OCI-LY1 (cell line): ENCODE measurements around the gene FOXM1.

Experiments
- H2AFZ ChIP-seq: fragments of 200-600 bp; sonication (generic), shearing (Covaris generic); 2 replicates; pipeline ENCODE4 v1.6.0; 2014; ENCODE audit warnings: antibody characterized with exemption, mild to moderate bottlenecking, low read length
- H3F3A ChIP-seq: fragments of 200-600 bp; sonication (generic), shearing (Covaris generic); 2 replicates; pipeline ENCODE4 v1.6.0; 2014; ENCODE audit warnings: mild to moderate bottlenecking, antibody characterized with exemption, low read length, moderate library complexity; ENCODE audit not compliant: insufficient read depth
- H3K27ac ChIP-seq: fragments of 200-600 bp; sonication (generic); 2 replicates; pipeline ENCODE4 v1.5.1; 2014; ENCODE audit warnings: low read length, mixed run types, mild to moderate bottlenecking, low read depth; ENCODE audit not compliant: poor library complexity, severe bottlenecking
- H3K27me3 ChIP-seq: fragments of 200-600 bp; sonication (generic); 2 replicates; pipeline ENCODE4 v1.6.0; 2014; ENCODE audit warnings: antibody characterized with exemption, mild to moderate bottlenecking, low read length, moderate library complexity; ENCODE audit not compliant: insufficient read depth
- H3K36me3 ChIP-seq: fragments of 200-600 bp; sonication (generic); 2 replicates; pipeline ENCODE4 v1.6.1; 2014; ENCODE audit warnings: mild to moderate bottlenecking, antibody characterized with exemption, low read length, moderate library complexity, mixed read lengths; ENCODE audit not compliant: insufficient read depth
- H3K4me1 ChIP-seq: fragments of 200-600 bp; sonication (generic); 2 replicates; pipeline ENCODE4 v1.5.1; 2014; ENCODE audit warnings: mild to moderate bottlenecking, low read length, moderate library complexity; ENCODE audit not compliant: insufficient read depth, severe bottlenecking
- H3K4me2 ChIP-seq: fragments of 200-600 bp; sonication (generic), shearing (Covaris generic); 2 replicates; pipeline ENCODE4 v1.6.1; 2014; ENCODE audit warnings: low read length
- H3K4me3 ChIP-seq: fragments of 200-600 bp; sonication (generic); 2 replicates; pipeline ENCODE4 v1.5.1; 2014; ENCODE audit warnings: low read length, low read depth, mild to moderate bottlenecking, mixed read lengths; ENCODE audit not compliant: poor library complexity, severe bottlenecking
- H3K79me2 ChIP-seq: fragments of 200-600 bp; shearing (Covaris generic); 2 replicates; pipeline ENCODE4 v1.6.1; 2016; ENCODE audit warnings: mixed run types, low read length, mixed read lengths; ENCODE audit not compliant: insufficient read depth
- H3K9ac ChIP-seq: fragments of 200-600 bp; sonication (generic), shearing (Covaris generic); 2 replicates; pipeline ENCODE4 v1.6.1; 2014; ENCODE audit warnings: mild to moderate bottlenecking, low read length, mixed read lengths
- H3K9me2 ChIP-seq: fragments of 200-600 bp; sonication (generic), shearing (Covaris generic); 2 replicates; pipeline ENCODE4 v1.6.1; 2014; ENCODE audit warnings: low read depth, mild to moderate bottlenecking, low read length, mixed read lengths
- H3K9me3 ChIP-seq: fragments of 200-600 bp; shearing (Covaris generic); 2 replicates; pipeline ENCODE4 v1.6.1; 2014; ENCODE audit warnings: low read length, mixed read lengths
- H4K20me1 ChIP-seq: fragments of 200-600 bp; sonication (generic), shearing (Covaris generic); 2 replicates; pipeline ENCODE4 v1.6.0; 2016; ENCODE audit warnings: mild to moderate bottlenecking, low read length; ENCODE audit not compliant: insufficient read depth
- EZH2 ChIP-seq: fragments of 200-600 bp; sonication (generic), shearing (Covaris generic); IDR thresholded peaks from 2 replicates; pipeline ENCODE4 v1.8.0; 2017; ENCODE audit warnings: borderline replicate concordance, mixed run types, mild to moderate bottlenecking, antibody characterized with exemption, low read length, moderate library complexity, mixed read lengths
- TF ChIP-seq, protein P1 (sequence below): fragments of 200-600 bp; sonication (generic), shearing (Covaris generic); IDR thresholded peaks from 2 replicates; pipeline ENCODE4 v1.5.1; 2017; ENCODE audit warnings: mild to moderate bottlenecking, antibody characterized with exemption, low read length, moderate library complexity, mixed read lengths

FOXM1 gene

DNA sequence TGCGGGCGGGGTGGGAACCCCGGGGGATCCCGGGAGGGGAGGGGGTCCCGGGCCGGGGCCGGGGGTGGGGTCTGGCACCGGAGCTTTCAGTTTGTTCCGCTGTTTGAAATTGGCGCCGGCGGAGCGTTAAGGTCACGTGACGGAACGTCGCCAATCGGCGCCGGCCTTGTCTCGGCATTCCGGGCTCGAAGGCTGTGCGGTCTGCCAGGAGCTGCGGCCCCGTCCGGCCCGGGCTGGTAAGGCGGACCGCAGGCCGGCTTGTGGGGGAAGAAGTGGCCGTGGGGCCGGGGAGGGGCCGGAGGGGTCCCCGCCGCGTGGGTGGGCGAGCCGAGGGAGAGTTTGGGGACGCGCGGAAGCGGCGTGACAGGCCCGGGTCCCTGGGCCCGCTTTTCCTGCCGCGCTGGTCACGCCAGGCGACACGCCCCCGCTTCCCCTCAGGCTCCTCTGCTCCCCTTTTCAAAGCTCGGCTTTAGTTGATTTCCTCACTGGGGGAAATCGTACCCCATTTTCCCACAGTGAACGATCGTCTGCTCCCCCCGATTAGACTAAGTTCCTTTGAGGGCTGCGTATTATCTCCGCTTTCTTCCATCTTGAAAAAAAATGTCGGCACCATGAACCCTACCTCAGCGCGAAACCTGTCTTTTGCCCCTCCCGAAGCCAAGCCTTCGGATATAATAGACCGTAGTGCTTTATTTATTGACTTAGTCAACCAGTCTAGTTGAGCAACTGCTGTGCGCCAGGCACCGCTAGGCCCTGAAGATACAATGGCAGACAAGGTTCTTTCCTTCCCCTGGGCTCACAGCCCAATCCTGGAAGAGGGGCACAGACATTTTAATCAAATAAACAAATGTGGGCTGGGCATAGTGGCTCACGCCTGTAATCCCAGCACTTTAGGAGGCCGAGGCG lies at the start of gene FOXM1, which contains the start of gene RHNO1:
TSS of gene FOXM1 (minus strand) at position 128 of the 906 bp plus-strand sequence. CDS start 2,696 bp downstream, outside the sequence.
TSS of gene RHNO1 (plus strand) at position 177 of the 906 bp plus-strand sequence. CDS start 8,144 bp downstream, outside the sequence.
- Histone ChIP-seq H3K9ac (peak within 1 kb of the TSS; percentile 78), H3K4me2 (peak within 1 kb of the TSS; percentile 99), H3K4me3 (peak within 1 kb of the TSS; percentile 71), H3K36me3 (peaks cover 36% of the 10 kb centered on the region), H3K4me1 (peaks cover 25% of the 10 kb centered on the region), H3K27me3 (no peaks in the 10 kb centered on the region), H3K27ac (peak within 1 kb of the TSS; percentile 77), H4K20me1 (no peaks in the 10 kb centered on the region), H3K79me2 (peaks cover 44% of the 10 kb centered on the region), H3K9me3 (no peaks in the 10 kb centered on the region), H2AFZ (peak within 1 kb of the TSS; percentile 40; the same call in 1 of the 2 replicates), H3K9me2 (no peaks in the 10 kb centered on the region), H3F3A (no peaks in the 10 kb centered on the region)
- TF ChIP-seq, protein P1, sequence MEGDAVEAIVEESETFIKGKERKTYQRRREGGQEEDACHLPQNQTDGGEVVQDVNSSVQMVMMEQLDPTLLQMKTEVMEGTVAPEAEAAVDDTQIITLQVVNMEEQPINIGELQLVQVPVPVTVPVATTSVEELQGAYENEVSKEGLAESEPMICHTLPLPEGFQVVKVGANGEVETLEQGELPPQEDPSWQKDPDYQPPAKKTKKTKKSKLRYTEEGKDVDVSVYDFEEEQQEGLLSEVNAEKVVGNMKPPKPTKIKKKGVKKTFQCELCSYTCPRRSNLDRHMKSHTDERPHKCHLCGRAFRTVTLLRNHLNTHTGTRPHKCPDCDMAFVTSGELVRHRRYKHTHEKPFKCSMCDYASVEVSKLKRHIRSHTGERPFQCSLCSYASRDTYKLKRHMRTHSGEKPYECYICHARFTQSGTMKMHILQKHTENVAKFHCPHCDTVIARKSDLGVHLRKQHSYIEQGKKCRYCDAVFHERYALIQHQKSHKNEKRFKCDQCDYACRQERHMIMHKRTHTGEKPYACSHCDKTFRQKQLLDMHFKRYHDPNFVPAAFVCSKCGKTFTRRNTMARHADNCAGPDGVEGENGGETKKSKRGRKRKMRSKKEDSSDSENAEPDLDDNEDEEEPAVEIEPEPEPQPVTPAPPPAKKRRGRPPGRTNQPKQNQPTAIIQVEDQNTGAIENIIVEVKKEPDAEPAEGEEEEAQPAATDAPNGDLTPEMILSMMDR = no peak
- TF ChIP-seq EZH2 = no peak

DNA sequence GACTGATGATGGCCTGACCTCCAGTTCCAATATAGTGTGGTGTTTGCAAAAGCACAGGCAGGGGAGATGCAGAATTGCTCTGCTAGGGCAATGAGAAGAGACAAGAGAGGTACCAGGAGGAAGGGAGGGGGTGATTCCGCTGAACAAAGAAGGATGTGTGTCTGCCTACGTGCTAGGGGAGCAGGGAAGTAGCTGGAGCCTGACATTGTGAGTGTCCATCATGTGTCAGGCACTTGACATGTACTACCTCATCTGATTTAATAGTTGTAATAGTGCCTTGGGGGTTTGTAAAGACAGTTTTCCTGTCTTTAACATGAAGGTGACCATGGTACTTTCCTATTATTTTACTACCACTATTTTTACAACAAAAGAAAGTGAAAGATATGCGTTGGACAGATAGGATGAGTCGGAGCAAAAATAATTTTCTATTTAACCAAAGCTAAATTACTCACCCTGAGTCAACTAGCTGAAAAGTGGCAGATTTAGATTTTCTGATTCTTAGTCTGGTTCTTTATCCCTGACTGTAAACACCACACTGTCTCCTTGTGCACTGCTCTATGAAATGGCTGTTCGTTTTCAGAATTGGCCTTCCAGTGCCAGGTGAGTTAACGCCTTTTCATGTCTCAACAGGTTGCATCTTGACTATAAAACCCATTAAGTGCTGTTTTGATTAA lies 48.5 kb upstream of the FOXM1 start:
- H3K9ac ChIP-seq = no peak overlapping the region
- peaks cover 26% of the 10 kb centered on the region for H3K36me3 ChIP-seq
- H2AFZ ChIP-seq = no peak overlapping the region

DNA sequence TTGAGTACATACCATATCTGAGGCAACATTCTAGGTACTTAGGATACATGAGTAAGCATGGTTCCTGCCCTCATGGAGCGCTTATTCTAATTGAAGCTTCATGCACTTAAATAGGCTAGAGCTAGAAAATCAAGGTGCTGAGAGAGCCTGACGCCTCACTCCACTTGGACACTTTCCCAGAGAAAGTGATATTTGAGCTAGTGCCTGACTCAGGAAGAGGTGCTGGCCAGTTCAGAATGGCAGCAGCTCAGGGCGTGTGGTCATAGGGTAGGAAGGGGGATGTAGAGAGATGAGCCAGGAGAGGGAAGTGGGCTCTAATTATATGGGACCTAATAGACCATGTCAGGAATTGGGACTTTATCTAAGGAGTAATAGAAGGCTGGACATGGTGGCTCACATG lies 47.0 kb upstream of the FOXM1 start:
- TF ChIP-seq, protein P1 = no peak
- TF ChIP-seq EZH2 = no peak
- Histone ChIP-seq H3K9me2 (no peaks in the 10 kb centered on the region), H3K9me3 (no peaks in the 10 kb centered on the region), H3K79me2 (no peaks in the 10 kb centered on the region), H3F3A (no peaks in the 10 kb centered on the region), H4K20me1 (no peaks in the 10 kb centered on the region), H3K27me3 (no peaks in the 10 kb centered on the region), H3K36me3 (peaks cover 26% of the 10 kb centered on the region), H3K4me2 (no peak overlapping the region), H2AFZ (no peak overlapping the region), H3K27ac (no peak overlapping the region), H3K9ac (no peak overlapping the region), H3K4me3 (no peak overlapping the region), H3K4me1 (no peaks in the 10 kb centered on the region)

More for the DNA sequence above, 48.5 kb upstream of the FOXM1 start:
- Histone ChIP-seq H3K79me2 (no peaks in the 10 kb centered on the region), H3K9me2 (no peaks in the 10 kb centered on the region), H3K9me3 (no peaks in the 10 kb centered on the region), H4K20me1 (no peaks in the 10 kb centered on the region), H3K4me1 (no peaks in the 10 kb centered on the region), H3K4me3 (no peak overlapping the region), H3K27ac (no peak overlapping the region), H3K27me3 (no peaks in the 10 kb centered on the region), H3K4me2 (no peak overlapping the region), H3F3A (no peaks in the 10 kb centered on the region)
- TF ChIP-seq, protein P1 = no peak
- TF ChIP-seq EZH2 = no peak
